SK-N-SH treated with all-trans-retinoic acid at 6 μM for 48 hours (cell line): ENCODE data around the gene CD163.

Source experiments
- ATAC-seq: fragments of 200-7000 bp; cut with Tn5 transposase; 3 replicates; pipeline ENCODE4 v1.9.1; 2020; ENCODE audit warnings: mild to moderate bottlenecking, moderate library complexity
- ARNTL ChIP-seq: fragments of 450-650 bp; formaldehyde crosslinking; IDR thresholded peaks from 2 replicates; pipeline ENCODE4 v1.5.0; 2020; ENCODE audit warnings: low read depth, mild to moderate bottlenecking, moderate library complexity, borderline replicate concordance
- BACH2 ChIP-seq: fragments of 250-450 bp; sonication (Bioruptor Pico); IDR thresholded peaks from 2 replicates; pipeline ENCODE4 v1.9.0; 2021; ENCODE audit warnings: mild to moderate bottlenecking, borderline replicate concordance
- CREB5 ChIP-seq: fragments of 250-450 bp; sonication (Bioruptor Pico); IDR thresholded peaks from 2 replicates; pipeline ENCODE4 v1.5.1; 2020; ENCODE audit warnings: low read depth, mild to moderate bottlenecking, moderate library complexity
- CSDC2 ChIP-seq: fragments of 250-450 bp; sonication (Bioruptor Pico); IDR thresholded peaks from 2 replicates; pipeline ENCODE4 v1.5.0; 2020; ENCODE audit warnings: mild to moderate bottlenecking, moderate library complexity
- CSRNP3 ChIP-seq: fragments of 250-450 bp; sonication (Bioruptor Pico); IDR thresholded peaks from 2 replicates; pipeline ENCODE4 v1.5.1; 2021; ENCODE audit warnings: mild to moderate bottlenecking, moderate library complexity
- ESRRG ChIP-seq: fragments of 250-450 bp; sonication (Bioruptor Pico); IDR thresholded peaks from 2 replicates; pipeline ENCODE4 v1.6.1; 2021; ENCODE audit warnings: mild to moderate bottlenecking
- GLIS3 ChIP-seq: fragments of 250-450 bp; sonication (Bioruptor Pico); IDR thresholded peaks from 2 replicates; pipeline ENCODE4 v1.5.0; 2020; ENCODE audit warnings: mild to moderate bottlenecking, moderate library complexity
- ISL1 ChIP-seq: fragments of 250-450 bp; sonication (Bioruptor Pico); IDR thresholded peaks from 2 replicates; pipeline ENCODE4 v2.1.2; 2022; ENCODE audit warnings: mild to moderate bottlenecking, moderate library complexity
- POU6F1 ChIP-seq: fragments of 250-450 bp; sonication (Bioruptor Pico); IDR thresholded peaks from 2 replicates; pipeline ENCODE4 v1.8.0; 2021; ENCODE audit warnings: low read depth, mild to moderate bottlenecking, moderate library complexity, borderline replicate concordance
- RARB ChIP-seq: fragments of 250-450 bp; sonication (Bioruptor Pico); IDR thresholded peaks from 2 replicates; pipeline ENCODE4 v1.8.0; 2021; ENCODE audit warnings: mild to moderate bottlenecking, moderate library complexity
- SNAI2 ChIP-seq: fragments of 250-450 bp; sonication (Bioruptor Pico); IDR thresholded peaks from 2 replicates; pipeline ENCODE4 v1.5.0; 2020; ENCODE audit warnings: mild to moderate bottlenecking, moderate library complexity
- TCF4 ChIP-seq: fragments of 250-450 bp; sonication (Bioruptor Pico); IDR thresholded peaks from 2 replicates; pipeline ENCODE4 v1.8.0; 2021; ENCODE audit warnings: mild to moderate bottlenecking, moderate library complexity, borderline replicate concordance
- TOX ChIP-seq: fragments of 250-450 bp; sonication (Bioruptor Pico); IDR thresholded peaks from 2 replicates; pipeline ENCODE4 v1.8.0; 2021; ENCODE audit warnings: mild to moderate bottlenecking, moderate library complexity, borderline replicate concordance
- ZC3H10 ChIP-seq: fragments of 250-450 bp; sonication (Bioruptor Pico); IDR thresholded peaks from 2 replicates; pipeline ENCODE4 v1.5.1; 2021; ENCODE audit warnings: mild to moderate bottlenecking, moderate library complexity
- ZFP3 ChIP-seq: fragments of 250-450 bp; sonication (Bioruptor Pico); IDR thresholded peaks from 2 replicates; pipeline ENCODE4 v1.5.0; 2020; ENCODE audit warnings: mild to moderate bottlenecking, moderate library complexity
- ZFP30 ChIP-seq: fragments of 450-650 bp; formaldehyde crosslinking; IDR thresholded peaks from 2 replicates; pipeline ENCODE4 v1.5.0; 2022; ENCODE audit warnings: mild to moderate bottlenecking, moderate library complexity
- ZNF70 ChIP-seq: fragments of 450-650 bp; formaldehyde crosslinking; IDR thresholded peaks from 2 replicates; pipeline ENCODE4 v1.5.0; 2020; ENCODE audit warnings: mild to moderate bottlenecking, moderate library complexity
- ZNF8 ChIP-seq: fragments of 450-650 bp; formaldehyde crosslinking; IDR thresholded peaks from 2 replicates; pipeline ENCODE4 v1.5.0; 2020; ENCODE audit warnings: mild to moderate bottlenecking, moderate library complexity
- TF ChIP-seq, protein P1 (sequence below): fragments of 250-450 bp; sonication (Bioruptor Pico); IDR thresholded peaks from 2 replicates; pipeline ENCODE4 v1.5.0; 2020; ENCODE audit warnings: mild to moderate bottlenecking, moderate library complexity
- TF ChIP-seq, protein P2 (sequence below): fragments of 250-450 bp; sonication (Bioruptor Pico); IDR thresholded peaks from 2 replicates; pipeline ENCODE4 v1.8.0; 2020; ENCODE audit warnings: mild to moderate bottlenecking, moderate library complexity, borderline replicate concordance

CD163 gene

DNA sequence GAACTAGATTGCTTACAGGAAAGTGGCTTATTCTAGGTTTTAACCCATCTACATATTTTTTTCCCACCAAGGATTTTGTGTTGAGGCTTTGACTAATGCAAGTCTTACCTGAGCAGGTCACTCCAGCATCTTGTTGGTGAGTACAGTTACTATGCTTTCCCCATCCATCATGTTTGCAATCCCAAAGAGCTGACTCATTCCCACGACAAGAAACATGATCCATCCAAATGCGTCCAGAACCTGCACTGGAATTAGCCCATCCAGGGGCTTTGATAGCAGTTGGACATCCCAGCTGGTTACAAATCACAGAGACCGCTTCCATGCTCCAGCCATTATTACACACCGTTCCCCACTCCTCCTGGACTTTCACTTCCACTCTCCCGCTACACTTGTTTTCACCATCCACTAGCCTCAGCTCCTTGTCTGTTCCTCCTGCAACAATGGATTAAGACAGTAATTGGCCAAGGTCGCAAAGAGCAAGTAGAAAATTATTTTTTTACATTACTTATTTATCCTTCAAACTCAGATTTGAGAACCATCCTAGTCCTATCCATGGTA lies 2.5 kb downstream of the CD163 start:
- no peak for TF ChIP-seq TCF4 (CRISPR knock-in tag)
- TF ChIP-seq, all 23 proteins: peak for 0
- ATAC-seq: peak; percentile 20; the same call in 2 of the 3 replicates

GRCh38 chr12:7499636-7500035 lies 3.9 kb downstream of the CD163 start:
- no peak for TF ChIP-seq GLIS3 (CRISPR knock-in tag)
- TF ChIP-seq BACH2 (CRISPR knock-in tag): no peak
- TF ChIP-seq, protein P1, sequence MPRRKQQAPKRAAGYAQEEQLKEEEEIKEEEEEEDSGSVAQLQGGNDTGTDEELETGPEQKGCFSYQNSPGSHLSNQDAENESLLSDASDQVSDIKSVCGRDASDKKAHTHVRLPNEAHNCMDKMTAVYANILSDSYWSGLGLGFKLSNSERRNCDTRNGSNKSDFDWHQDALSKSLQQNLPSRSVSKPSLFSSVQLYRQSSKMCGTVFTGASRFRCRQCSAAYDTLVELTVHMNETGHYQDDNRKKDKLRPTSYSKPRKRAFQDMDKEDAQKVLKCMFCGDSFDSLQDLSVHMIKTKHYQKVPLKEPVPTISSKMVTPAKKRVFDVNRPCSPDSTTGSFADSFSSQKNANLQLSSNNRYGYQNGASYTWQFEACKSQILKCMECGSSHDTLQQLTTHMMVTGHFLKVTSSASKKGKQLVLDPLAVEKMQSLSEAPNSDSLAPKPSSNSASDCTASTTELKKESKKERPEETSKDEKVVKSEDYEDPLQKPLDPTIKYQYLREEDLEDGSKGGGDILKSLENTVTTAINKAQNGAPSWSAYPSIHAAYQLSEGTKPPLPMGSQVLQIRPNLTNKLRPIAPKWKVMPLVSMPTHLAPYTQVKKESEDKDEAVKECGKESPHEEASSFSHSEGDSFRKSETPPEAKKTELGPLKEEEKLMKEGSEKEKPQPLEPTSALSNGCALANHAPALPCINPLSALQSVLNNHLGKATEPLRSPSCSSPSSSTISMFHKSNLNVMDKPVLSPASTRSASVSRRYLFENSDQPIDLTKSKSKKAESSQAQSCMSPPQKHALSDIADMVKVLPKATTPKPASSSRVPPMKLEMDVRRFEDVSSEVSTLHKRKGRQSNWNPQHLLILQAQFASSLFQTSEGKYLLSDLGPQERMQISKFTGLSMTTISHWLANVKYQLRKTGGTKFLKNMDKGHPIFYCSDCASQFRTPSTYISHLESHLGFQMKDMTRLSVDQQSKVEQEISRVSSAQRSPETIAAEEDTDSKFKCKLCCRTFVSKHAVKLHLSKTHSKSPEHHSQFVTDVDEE: no peak
- TF ChIP-seq RARB (CRISPR knock-in tag): no peak
- no peak for TF ChIP-seq ZFP30 (CRISPR knock-in tag)
- TF ChIP-seq ZFP3 (CRISPR knock-in tag): no peak
- TF ChIP-seq SNAI2 (CRISPR knock-in tag): no peak
- TF ChIP-seq TOX (CRISPR knock-in tag): no peak
- TF ChIP-seq CSRNP3: no peak
- no peak for TF ChIP-seq ARNTL (CRISPR knock-in tag)
- ATAC-seq: no peak

DNA sequence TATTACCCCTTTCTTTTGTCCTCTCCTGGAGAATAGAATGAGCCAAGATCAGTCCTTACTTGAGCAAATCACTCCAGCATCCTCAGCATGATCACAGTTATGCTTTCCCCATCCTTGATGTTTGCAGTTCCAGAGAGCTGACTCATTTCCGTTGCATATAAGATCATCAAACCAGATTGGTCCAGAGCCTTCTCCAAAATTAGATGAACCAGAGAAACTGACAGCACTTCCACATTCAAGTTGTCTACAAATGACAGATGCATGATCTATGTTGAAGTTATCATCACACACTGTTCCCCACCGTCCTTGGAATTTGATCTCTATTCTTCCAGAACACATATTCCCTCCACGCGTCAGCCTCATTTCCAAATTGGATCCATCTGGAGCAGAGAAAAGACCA lies 4.8 kb downstream of the CD163 start:
- TF ChIP-seq TCF4 (CRISPR knock-in tag) (no peak), ZNF70 (no peak), TOX (CRISPR knock-in tag) (no peak), ZFP3 (CRISPR knock-in tag) (no peak), CREB5 (no peak), ESRRG (CRISPR knock-in tag) (no peak), ZFP30 (CRISPR knock-in tag) (no peak), CSDC2 (no peak), ZC3H10 (CRISPR knock-in tag) (no peak), RARB (CRISPR knock-in tag) (no peak), ISL1 (CRISPR knock-in tag) (no peak), ZNF8 (CRISPR knock-in tag) (no peak), POU6F1 (CRISPR knock-in tag) (no peak), SNAI2 (CRISPR knock-in tag) (no peak)
- TF ChIP-seq, protein P1: no peak
- TF ChIP-seq, protein P2, sequence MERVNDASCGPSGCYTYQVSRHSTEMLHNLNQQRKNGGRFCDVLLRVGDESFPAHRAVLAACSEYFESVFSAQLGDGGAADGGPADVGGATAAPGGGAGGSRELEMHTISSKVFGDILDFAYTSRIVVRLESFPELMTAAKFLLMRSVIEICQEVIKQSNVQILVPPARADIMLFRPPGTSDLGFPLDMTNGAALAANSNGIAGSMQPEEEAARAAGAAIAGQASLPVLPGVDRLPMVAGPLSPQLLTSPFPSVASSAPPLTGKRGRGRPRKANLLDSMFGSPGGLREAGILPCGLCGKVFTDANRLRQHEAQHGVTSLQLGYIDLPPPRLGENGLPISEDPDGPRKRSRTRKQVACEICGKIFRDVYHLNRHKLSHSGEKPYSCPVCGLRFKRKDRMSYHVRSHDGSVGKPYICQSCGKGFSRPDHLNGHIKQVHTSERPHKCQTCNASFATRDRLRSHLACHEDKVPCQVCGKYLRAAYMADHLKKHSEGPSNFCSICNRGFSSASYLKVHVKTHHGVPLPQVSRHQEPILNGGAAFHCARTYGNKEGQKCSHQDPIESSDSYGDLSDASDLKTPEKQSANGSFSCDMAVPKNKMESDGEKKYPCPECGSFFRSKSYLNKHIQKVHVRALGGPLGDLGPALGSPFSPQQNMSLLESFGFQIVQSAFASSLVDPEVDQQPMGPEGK (CRISPR knock-in tag): no peak
- ATAC-seq: peak; percentile 94
